HFF-Myc (cell line): Measurements from ENCODE around the gene CYSTM1.
A peak's percentile ranks its signal among the peaks of the same experiment; 100 is the strongest.

ENCODE experiments used
- DNase-seq: peaks from one replicate; pipeline ENCODE4 v3.0.0-alpha.2; 2011; ENCODE audit warnings: low read depth; ENCODE audit errors: extremely low read depth
- H3K4me3 ChIP-seq: replicated peaks from 2 replicates; pipeline ENCODE4 v1.5.1; 2011; ENCODE audit warnings: low read depth, mild to moderate bottlenecking, control low read depth, low read length
- TF ChIP-seq, protein P1 (sequence below): IDR thresholded peaks from 2 replicates; pipeline ENCODE4 v1.5.1; 2012; ENCODE audit warnings: mild to moderate bottlenecking, low read depth, low read length, control low read depth; ENCODE audit errors: missing control alignments

CYSTM1 gene

DNA sequence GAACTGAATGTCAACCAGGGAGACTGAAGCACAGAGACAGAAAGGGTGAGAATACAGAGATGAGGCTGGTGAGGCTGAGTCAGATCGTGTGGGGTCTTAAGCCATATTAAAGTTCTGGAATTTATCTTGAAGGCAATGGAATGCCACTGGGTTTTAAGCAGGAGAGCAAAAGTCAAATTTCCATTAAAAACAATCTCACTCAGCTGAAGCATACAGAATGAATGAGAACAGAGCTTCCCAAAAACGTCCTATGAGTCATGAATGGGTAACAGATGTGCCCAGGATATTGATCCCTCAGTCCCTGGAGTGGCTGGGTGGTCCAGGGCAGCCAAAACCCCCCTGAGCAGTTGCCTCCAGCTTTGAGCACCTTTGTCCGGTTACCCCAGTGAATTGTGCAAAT lies 83.0 kb downstream of the CYSTM1 start:
- DNase-seq = peak; percentile 26
- no peak overlapping the region for H3K4me3 ChIP-seq
- TF ChIP-seq, protein P1, sequence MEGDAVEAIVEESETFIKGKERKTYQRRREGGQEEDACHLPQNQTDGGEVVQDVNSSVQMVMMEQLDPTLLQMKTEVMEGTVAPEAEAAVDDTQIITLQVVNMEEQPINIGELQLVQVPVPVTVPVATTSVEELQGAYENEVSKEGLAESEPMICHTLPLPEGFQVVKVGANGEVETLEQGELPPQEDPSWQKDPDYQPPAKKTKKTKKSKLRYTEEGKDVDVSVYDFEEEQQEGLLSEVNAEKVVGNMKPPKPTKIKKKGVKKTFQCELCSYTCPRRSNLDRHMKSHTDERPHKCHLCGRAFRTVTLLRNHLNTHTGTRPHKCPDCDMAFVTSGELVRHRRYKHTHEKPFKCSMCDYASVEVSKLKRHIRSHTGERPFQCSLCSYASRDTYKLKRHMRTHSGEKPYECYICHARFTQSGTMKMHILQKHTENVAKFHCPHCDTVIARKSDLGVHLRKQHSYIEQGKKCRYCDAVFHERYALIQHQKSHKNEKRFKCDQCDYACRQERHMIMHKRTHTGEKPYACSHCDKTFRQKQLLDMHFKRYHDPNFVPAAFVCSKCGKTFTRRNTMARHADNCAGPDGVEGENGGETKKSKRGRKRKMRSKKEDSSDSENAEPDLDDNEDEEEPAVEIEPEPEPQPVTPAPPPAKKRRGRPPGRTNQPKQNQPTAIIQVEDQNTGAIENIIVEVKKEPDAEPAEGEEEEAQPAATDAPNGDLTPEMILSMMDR = no peak

DNA sequence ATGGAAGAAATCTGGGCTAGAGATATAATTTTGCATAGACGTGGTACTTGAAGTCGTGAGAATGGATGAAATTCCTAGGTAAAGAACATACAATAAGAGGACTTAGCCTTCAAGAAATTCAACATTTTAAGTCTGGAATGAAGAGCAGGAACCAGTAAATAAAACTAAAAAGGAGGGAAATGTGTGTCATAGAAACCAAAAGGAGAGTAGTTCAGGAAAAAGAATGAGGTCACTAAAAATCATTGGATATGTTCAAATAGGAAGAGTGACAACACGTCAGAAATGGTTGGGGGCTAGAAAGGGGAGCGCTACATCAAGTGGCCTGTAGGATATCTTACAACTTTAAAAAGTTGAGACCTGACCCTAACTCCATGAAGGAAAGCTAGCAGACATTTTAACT lies 83.9 kb downstream of the CYSTM1 start:
- no peak for DNase-seq
- TF ChIP-seq, protein P1 = no peak

DNA sequence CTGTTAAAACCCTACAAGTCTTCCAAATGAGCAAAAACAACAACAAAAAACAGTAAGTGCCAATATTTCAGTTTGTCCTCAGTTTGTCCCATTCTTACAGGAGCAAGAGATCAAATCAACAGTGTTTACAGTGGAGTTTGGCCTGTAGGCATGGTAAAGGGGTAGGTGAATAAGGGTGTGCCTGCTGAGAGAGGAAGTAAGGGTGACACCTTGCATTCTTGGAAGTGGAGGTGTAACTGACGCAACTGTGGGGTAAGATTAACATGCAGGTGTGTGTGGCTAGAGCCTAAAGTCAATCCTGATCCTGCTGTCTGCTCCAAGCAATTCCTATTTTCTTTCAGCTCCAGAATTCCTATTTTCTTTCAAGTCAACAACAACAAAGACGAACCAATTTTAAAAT lies 84.5 kb downstream of the CYSTM1 start:
- DNase-seq = no peak
- TF ChIP-seq, protein P1 = no peak
- H3K4me3 ChIP-seq = no peak overlapping the region

More for the DNA sequence above, 83.9 kb downstream of the CYSTM1 start:
- no peak overlapping the region for H3K4me3 ChIP-seq

DNA sequence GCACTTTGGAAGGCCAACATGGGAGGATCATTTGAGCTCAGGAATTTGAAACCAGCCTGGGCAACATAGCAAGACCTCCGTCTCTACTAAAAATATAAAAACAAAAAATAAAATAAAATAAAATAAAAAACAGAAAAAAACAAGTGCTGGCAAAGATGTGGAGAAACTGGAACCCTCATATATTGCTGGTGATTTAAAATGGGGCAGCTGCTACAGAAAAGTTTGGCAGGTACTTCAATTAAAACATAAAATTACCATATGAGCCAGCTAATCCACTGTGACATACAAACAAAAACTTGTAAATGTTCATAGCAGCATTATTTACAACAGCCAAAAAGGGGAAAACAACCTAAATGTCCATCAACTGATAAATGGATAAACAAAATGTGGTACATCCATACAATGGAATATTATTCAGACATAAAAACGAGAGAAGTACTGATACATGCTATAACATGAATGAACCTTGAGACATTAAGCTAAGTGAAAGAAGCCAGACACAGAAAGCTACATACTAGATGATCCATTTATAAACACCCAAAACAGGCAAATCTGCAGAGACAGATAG lies 85.2 kb downstream of the CYSTM1 start:
- no peak overlapping the region for H3K4me3 ChIP-seq
- TF ChIP-seq, protein P1 = no peak
- no peak for DNase-seq

DNA sequence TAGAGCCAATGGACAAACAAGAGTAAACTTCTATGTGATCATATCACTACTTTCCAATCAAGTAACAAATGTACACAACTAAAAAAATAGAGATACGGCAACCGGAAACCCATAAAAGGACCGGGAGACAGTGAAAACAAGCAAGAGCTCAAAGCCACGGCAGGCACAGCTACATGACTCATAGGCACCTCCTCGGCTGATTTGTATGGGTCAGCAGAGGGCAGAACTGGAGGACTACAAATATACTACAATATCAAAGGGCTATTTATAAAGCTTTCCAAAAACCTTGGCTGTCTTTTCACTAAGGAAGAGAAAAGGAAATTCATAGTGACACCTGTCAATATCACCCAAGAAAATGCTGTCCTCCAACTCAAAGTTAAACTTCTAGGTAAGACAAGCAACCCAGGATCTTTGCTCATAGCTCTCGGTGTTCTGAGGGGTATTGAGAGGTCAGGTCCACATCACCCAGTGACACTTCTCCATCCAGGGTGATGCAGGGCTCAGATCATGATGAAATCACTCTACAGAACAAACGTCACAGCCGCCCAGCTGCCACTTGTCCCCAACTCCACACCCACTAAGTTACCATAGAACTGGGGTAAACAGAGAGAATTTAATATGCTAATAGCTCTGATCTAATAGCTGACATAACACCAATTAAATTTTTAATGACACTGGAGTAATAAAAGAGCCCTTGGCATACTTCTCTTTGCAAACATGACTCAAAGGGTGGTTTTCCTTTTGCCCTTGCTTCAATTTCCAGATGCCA lies 86.6 kb downstream of the CYSTM1 start:
- H3K4me3 ChIP-seq = no peak overlapping the region
- DNase-seq = peak; percentile 62
- TF ChIP-seq, protein P1 = no peak

DNA sequence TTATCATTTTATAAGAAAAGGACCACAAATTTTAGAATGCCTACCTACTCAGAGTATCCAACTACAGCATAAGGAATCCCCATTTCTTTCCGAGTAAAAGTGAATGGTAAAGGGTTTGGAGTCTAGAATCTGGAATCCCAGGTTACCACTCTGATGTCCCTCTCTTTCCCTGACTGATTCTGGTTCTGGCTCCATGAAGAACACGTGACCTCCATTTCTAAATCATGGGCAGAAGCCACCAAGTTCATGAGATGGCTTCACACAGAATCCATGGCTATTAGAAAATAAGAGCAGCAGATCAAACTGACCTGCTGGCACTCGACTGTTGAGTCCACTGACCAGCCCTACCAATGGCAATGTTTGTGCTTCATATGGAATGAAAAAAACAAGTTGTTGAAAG lies 87.2 kb downstream of the CYSTM1 start:
- DNase-seq = no peak
- TF ChIP-seq, protein P1 = no peak
- H3K4me3 ChIP-seq = no peak overlapping the region

DNA sequence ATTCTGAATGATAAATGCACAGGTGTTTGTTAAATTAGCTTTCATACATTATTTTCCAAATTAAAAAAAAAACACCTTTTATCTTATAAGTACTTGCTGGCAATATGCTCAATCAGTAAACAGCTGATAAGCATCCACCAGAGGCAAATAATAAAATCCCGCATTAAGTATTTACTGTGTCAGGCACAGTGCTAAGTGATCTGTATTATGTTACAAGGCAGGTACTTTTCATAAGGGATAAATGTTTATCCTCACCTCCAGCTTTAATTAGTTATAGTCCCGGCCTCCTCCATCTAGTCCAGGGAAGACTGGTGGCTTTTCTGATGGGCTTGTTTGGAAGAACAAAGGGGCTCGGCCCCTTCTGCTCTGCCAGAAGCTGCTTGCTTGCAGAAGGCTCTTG lies 87.9 kb downstream of the CYSTM1 start:
- TF ChIP-seq, protein P1 = no peak
- H3K4me3 ChIP-seq = no peak overlapping the region
- DNase-seq = no peak
